Trophoblast cell (in vitro differentiated cells and primary cell): ENCODE data around the gene SEMA4C.

Source experiments
- DNase-seq, 2 donors: peaks; one replicate each; pipeline ENCODE4 v3.0.0-alpha.2; 2016
- H2AFZ ChIP-seq: 2 replicates; pipeline ENCODE4 v1.6.1; 2013; ENCODE audit warnings: low read length, moderate library complexity, mild to moderate bottlenecking; ENCODE audit not compliant: insufficient read depth, poor library complexity
- H2AK5ac ChIP-seq: 2 replicates; pipeline ENCODE4 v1.6.1; 2013; ENCODE audit warnings: mild to moderate bottlenecking, low read length
- H2BK120ac ChIP-seq: 2 replicates; pipeline ENCODE4 v1.6.1; 2013; ENCODE audit warnings: low read length, mild to moderate bottlenecking, moderate library complexity; ENCODE audit not compliant: insufficient read depth, poor library complexity
- H2BK12ac ChIP-seq: 2 replicates; pipeline ENCODE4 v1.6.1; 2013; ENCODE audit warnings: mild to moderate bottlenecking, low read length, moderate library complexity
- H2BK5ac ChIP-seq: 2 replicates; pipeline ENCODE4 v1.6.1; 2013; ENCODE audit warnings: low read length, low read depth, moderate library complexity, mild to moderate bottlenecking; ENCODE audit not compliant: poor library complexity
- H3K14ac ChIP-seq: 2 replicates; pipeline ENCODE4 v1.6.1; 2013; ENCODE audit warnings: mild to moderate bottlenecking, low read length
- H3K18ac ChIP-seq: 2 replicates; pipeline ENCODE4 v1.6.1; 2013; ENCODE audit warnings: mild to moderate bottlenecking, low read length
- H3K23ac ChIP-seq: 2 replicates; pipeline ENCODE4 v1.6.1; 2013; ENCODE audit warnings: low read length
- H3K27ac ChIP-seq: 2 replicates; pipeline ENCODE4 v1.5.1; 2013; ENCODE audit warnings: low read depth, mild to moderate bottlenecking, inconsistent platforms, low read length, moderate library complexity
- H3K27me3 ChIP-seq: 2 replicates; pipeline ENCODE4 v1.6.1; 2013; ENCODE audit warnings: inconsistent platforms, mild to moderate bottlenecking, low read length, moderate library complexity; ENCODE audit not compliant: insufficient read depth
- H3K36me3 ChIP-seq, 2 experiments: 1 replicate in 1 of 2; 2 replicates in 1 of 2; pipeline ENCODE4 v1.6.1; 2013; ENCODE audit warnings: low read length in 2 of 2, mild to moderate bottlenecking in 2 of 2, moderate library complexity in 1 of 2; ENCODE audit not compliant: insufficient read depth in 2 of 2, control insufficient read depth in 1 of 2
- H3K4ac ChIP-seq: 2 replicates; pipeline ENCODE4 v1.6.1; 2013; ENCODE audit warnings: low read depth, mild to moderate bottlenecking, low read length, moderate library complexity
- H3K4me1 ChIP-seq, 2 experiments: 1 replicate in 1 of 2; 2 replicates in 1 of 2; pipeline ENCODE4 v1.6.1; 2013; ENCODE audit warnings: low read length in 2 of 2, mild to moderate bottlenecking in 2 of 2, moderate library complexity in 1 of 2; ENCODE audit not compliant: insufficient read depth in 2 of 2, control insufficient read depth in 1 of 2
- H3K4me2 ChIP-seq: 2 replicates; pipeline ENCODE4 v1.6.1; 2013; ENCODE audit warnings: inconsistent platforms, mild to moderate bottlenecking, low read length, moderate library complexity
- H3K4me3 ChIP-seq: 2 replicates; pipeline ENCODE4 v1.5.1; 2013; ENCODE audit warnings: mild to moderate bottlenecking, low read depth, low read length, inconsistent platforms
- H3K79me1 ChIP-seq: one replicate; pipeline ENCODE4 v1.6.1; 2013; ENCODE audit warnings: low read length
- H3K79me2 ChIP-seq: 2 replicates; pipeline ENCODE4 v1.6.1; 2013; ENCODE audit warnings: low read length, mild to moderate bottlenecking; ENCODE audit not compliant: control insufficient read depth, insufficient read depth, poor library complexity
- H3K9ac ChIP-seq: 2 replicates; pipeline ENCODE4 v1.6.1; 2013; ENCODE audit warnings: mild to moderate bottlenecking, low read length
- H3K9me3 ChIP-seq: 2 replicates; pipeline ENCODE4 v1.6.1; 2013; ENCODE audit warnings: low read depth, mild to moderate bottlenecking, control low read depth, inconsistent platforms, low read length; ENCODE audit not compliant: insufficient read depth
- H4K12ac ChIP-seq: 2 replicates; pipeline ENCODE4 v1.6.1; 2013; ENCODE audit warnings: low read depth, mild to moderate bottlenecking, low read length, moderate library complexity
- H4K8ac ChIP-seq: 2 replicates; pipeline ENCODE4 v1.6.1; 2013; ENCODE audit warnings: low read depth, mild to moderate bottlenecking, low read length, moderate library complexity
- H4K91ac ChIP-seq: one replicate; pipeline ENCODE4 v1.6.1; 2013; ENCODE audit warnings: low read depth, mild to moderate bottlenecking, low read length, moderate library complexity
- WGBS: extraction: QIAGEN DNeasy Blood & Tissue Kit; methylation state at CpG from one replicate; pipeline ENCODE4 v1.1.7; 2013; ENCODE audit warnings: missing lambda C conversion rate; ENCODE audit not compliant: insufficient read length, insufficient coverage; ENCODE audit errors: extremely low coverage; 5-methylcytosine and 5-hydroxymethylcytosine counted together

Gene SEMA4C

GRCh38 chr2:96832408-96832753, 37.5 kb downstream of the SEMA4C start:
- H3K14ac ChIP-seq: no peak overlapping the region
- H3K9ac ChIP-seq: no peak overlapping the region
- no CpG with 5 or more reads among the region's 11 CpGs for WGBS
- peak overlapping the region; percentile 17 for H3K4me2 ChIP-seq
- H3K36me3 ChIP-seq: peaks cover 26% of the 10 kb centered on the region in 2 experiments
- no peak overlapping the region for H2AFZ ChIP-seq
- peak overlapping the region; percentile 3 for H4K91ac ChIP-seq
- H3K27ac ChIP-seq: peak overlapping the region; percentile 29
- H2BK5ac ChIP-seq: no peak overlapping the region
- no peaks in the 10 kb centered on the region for H3K27me3 ChIP-seq
- no peak overlapping the region for H3K4ac ChIP-seq
- H3K79me2 ChIP-seq: no peaks in the 10 kb centered on the region
- H3K23ac ChIP-seq: no peak overlapping the region
- no peaks in the 10 kb centered on the region for H3K9me3 ChIP-seq
- no peak overlapping the region for H2BK12ac ChIP-seq
- peaks cover 13% of the 10 kb centered on the region in 2 experiments for H3K4me1 ChIP-seq
- H2AK5ac ChIP-seq: no peak overlapping the region
- H4K12ac ChIP-seq: no peak overlapping the region
- no peak overlapping the region for H3K18ac ChIP-seq
- no peak overlapping the region for H2BK120ac ChIP-seq
- H3K4me3 ChIP-seq: no peak overlapping the region
- H4K8ac ChIP-seq: no peak overlapping the region
- no peak for DNase-seq
- H3K79me1 ChIP-seq: peaks cover 3% of the 10 kb centered on the region

GRCh38 chr2:96831679-96832078, 38.2 kb downstream of the SEMA4C start:
- H2AK5ac ChIP-seq: no peak overlapping the region
- no peaks in the 10 kb centered on the region for H3K9me3 ChIP-seq
- no peak overlapping the region for H3K4ac ChIP-seq
- no peak overlapping the region for H3K4me2 ChIP-seq
- H3K14ac ChIP-seq: no peak overlapping the region
- no peak overlapping the region for H2BK120ac ChIP-seq
- H3K4me1 ChIP-seq: peaks cover 13% of the 10 kb centered on the region in 2 experiments
- WGBS: no CpG with 5 or more reads among the region's 10 CpGs
- H3K27me3 ChIP-seq: no peaks in the 10 kb centered on the region
- H4K12ac ChIP-seq: no peak overlapping the region
- H2BK5ac ChIP-seq: no peak overlapping the region
- no peak overlapping the region for H2BK12ac ChIP-seq
- H3K79me2 ChIP-seq: no peaks in the 10 kb centered on the region
- no peak overlapping the region for H3K23ac ChIP-seq
- peaks cover 3% of the 10 kb centered on the region for H3K79me1 ChIP-seq
- no peak overlapping the region for H4K8ac ChIP-seq
- peaks cover 30% of the 10 kb centered on the region in 2 experiments for H3K36me3 ChIP-seq
- no peak overlapping the region for H4K91ac ChIP-seq
- H3K4me3 ChIP-seq: no peak overlapping the region
- H3K9ac ChIP-seq: no peak overlapping the region
- no peak overlapping the region for H3K27ac ChIP-seq
- no peak overlapping the region for H3K18ac ChIP-seq
- DNase-seq: no peak
- no peak overlapping the region for H2AFZ ChIP-seq

- no peak overlapping the region for H4K91ac ChIP-seq
- H3K36me3 ChIP-seq: peaks cover 39 to 40% of the 10 kb centered on the region in 2 experiments
- H2AFZ ChIP-seq: no peak overlapping the region
- no peak overlapping the region for H3K27ac ChIP-seq
- H3K4me2 ChIP-seq: no peak overlapping the region
- H3K23ac ChIP-seq: no peak overlapping the region
- no peak overlapping the region for H3K14ac ChIP-seq
- H3K18ac ChIP-seq: no peak overlapping the region
- no peak overlapping the region for H2BK12ac ChIP-seq
- no peaks in the 10 kb centered on the region for H3K27me3 ChIP-seq
- no peak for DNase-seq
- no peak overlapping the region for H4K12ac ChIP-seq
- H3K4me1 ChIP-seq: peaks cover 13% of the 10 kb centered on the region in 2 experiments
- H3K4ac ChIP-seq: no peak overlapping the region
- H3K4me3 ChIP-seq: no peak overlapping the region
- H3K9ac ChIP-seq: no peak overlapping the region
- no peak overlapping the region for H2AK5ac ChIP-seq
- no CpG with 5 or more reads among the region's 5 CpGs for WGBS
- no peak overlapping the region for H2BK120ac ChIP-seq
- H4K8ac ChIP-seq: no peak overlapping the region
- H2BK5ac ChIP-seq: no peak overlapping the region
- peaks cover 3% of the 10 kb centered on the region for H3K79me1 ChIP-seq
- no peaks in the 10 kb centered on the region for H3K9me3 ChIP-seq
- H3K79me2 ChIP-seq: no peaks in the 10 kb centered on the region
These were observed 39.8 kb downstream of the SEMA4C start for GRCh38 chr2:96830044-96830562.

- Histone ChIP-seq H3K9me3 (peaks cover 4% of the 10 kb centered on the region), H3K27me3 (no peaks in the 10 kb centered on the region), H2BK120ac (no peak overlapping the region), H4K12ac (no peak overlapping the region), H3K27ac (no peak overlapping the region), H2BK12ac (no peak overlapping the region), H3K4me1 (peaks cover 13% of the 10 kb centered on the region in 2 experiments), H2AK5ac (no peak overlapping the region), H2AFZ (no peak overlapping the region), H3K4me2 (no peak overlapping the region), H4K8ac (no peak overlapping the region), H3K4me3 (no peak overlapping the region), H3K79me2 (no peaks in the 10 kb centered on the region), H3K18ac (no peak overlapping the region), H2BK5ac (no peak overlapping the region), H3K9ac (no peak overlapping the region), H3K36me3 (peaks cover 42 to 43% of the 10 kb centered on the region in 2 experiments), H3K23ac (no peak overlapping the region), H4K91ac (no peak overlapping the region), H3K4ac (no peak overlapping the region), H3K14ac (no peak overlapping the region), H3K79me1 (peaks cover 3% of the 10 kb centered on the region)
- no CpG with 5 or more reads among the region's 13 CpGs for WGBS
- DNase-seq: no peak
These were observed 41.0 kb downstream of the SEMA4C start for GRCh38 chr2:96828874-96829273.
